Gastrocnemius medialis (tissue), 4 donors: ENCODE data around the gene ARFGAP2. TPM values are rescaled to one million over a fixed set of nuclear protein-coding genes. Genes with fewer than 3 reads are reported as not detected.

ENCODE experiments used
- ATAC-seq, 2 donors: fragments of 150-250 bp; one replicate each; pipeline ENCODE4 v1.9.1; 2016
- DNase-seq, 2 donors: peaks; one replicate each; pipeline ENCODE4 v3.0.0-alpha.2; 2019
- H3K27ac ChIP-seq, 4 donors: fragments of 200-600 bp; sonication (generic); 1 replicate in 1 of 4; 2 replicates in 3 of 4; pipeline ENCODE4 v1.5.1; 2016 to 2018; ENCODE audit warnings: mild to moderate bottlenecking in 2 of 4, moderate library complexity in 1 of 4
- H3K27me3 ChIP-seq, 3 donors: fragments of 200-600 bp; sonication (generic) in 2 of 3; 1 replicate in 1 of 3; 2 replicates in 2 of 3; pipeline versions ENCODE4 v1.5.1 to v1.6.0; 2016 to 2019; ENCODE audit warnings: mild to moderate bottlenecking in 1 of 3, moderate library complexity in 1 of 3
- H3K36me3 ChIP-seq, 2 donors: fragments of 200-600 bp; sonication (generic) in 1 of 2; one replicate each; pipeline ENCODE4 v1.5.1; 2017 to 2018
- H3K4me1 ChIP-seq, 2 donors: fragments of 200-600 bp; sonication (generic) in 1 of 2; one replicate each; pipeline ENCODE4 v1.5.1; 2016 to 2017; ENCODE audit warnings: mild to moderate bottlenecking in 2 of 2
- H3K4me3 ChIP-seq, 4 donors: fragments of 200-600 bp; sonication (generic) in 3 of 4; 1 replicate in 1 of 4; 2 replicates in 3 of 4; pipeline ENCODE4 v1.5.1; 2016 to 2019; ENCODE audit warnings: mild to moderate bottlenecking in 2 of 4
- H3K9me3 ChIP-seq, 3 donors: fragments of 200-600 bp; sonication (generic) in 2 of 3; 1 replicate in 1 of 3; 2 replicates in 2 of 3; pipeline ENCODE4 v1.5.1; 2016 to 2019
- POLR2A ChIP-seq, 2 donors: fragments of 450-650 bp; IDR thresholded peaks; one replicate each; pipeline ENCODE4 v1.6.1; 2017; ENCODE audit warnings: antibody characterized with exemption in 2 of 2, mild to moderate bottlenecking in 2 of 2, moderate library complexity in 2 of 2
- in situ Hi-C, 4 donors: fragments of 200-750 bp; cut with MboI; loops; one replicate each; pipeline versions ENCODE4 v1.15.0 to v1.8.0; 2017; ENCODE audit warnings: low sequenced_read_pairs in 4 of 4
- intact Hi-C: fragments of 100-400 bp; cut with DNase I; formaldehyde crosslinking; loops from one replicate; pipeline ENCODE4 v1.15.1; 2023; ENCODE audit warnings: low total_unique reads
- total RNA-seq, 4 donors: library from RNA; depleted of rRNA; stranded (reverse); fragments of >200 nt; gene quantifications; one replicate each; pipeline versions ENCODE4 v1.1.0 to v1.2.3, GENCODE V29; 2016
- TF ChIP-seq, protein P1 (sequence below), 5 experiments: fragments of 450-650 bp in 3 of 5; fragments of 200-600 bp in 2 of 5; sonication (generic) in 2 of 5; IDR thresholded peaks in 4 of 5; conservative IDR thresholded peaks in 1 of 5; 1 replicate in 4 of 5; 2 replicates in 1 of 5; pipeline ENCODE4 v1.5.1; 2016 to 2019; ENCODE audit warnings: antibody characterized with exemption in 5 of 5, mild to moderate bottlenecking in 3 of 5, moderate library complexity in 3 of 5

Gene ARFGAP2
- total RNA-seq, 4 donors from 2014 or later, result 120 to 165 (median 142) TPM

DNA sequence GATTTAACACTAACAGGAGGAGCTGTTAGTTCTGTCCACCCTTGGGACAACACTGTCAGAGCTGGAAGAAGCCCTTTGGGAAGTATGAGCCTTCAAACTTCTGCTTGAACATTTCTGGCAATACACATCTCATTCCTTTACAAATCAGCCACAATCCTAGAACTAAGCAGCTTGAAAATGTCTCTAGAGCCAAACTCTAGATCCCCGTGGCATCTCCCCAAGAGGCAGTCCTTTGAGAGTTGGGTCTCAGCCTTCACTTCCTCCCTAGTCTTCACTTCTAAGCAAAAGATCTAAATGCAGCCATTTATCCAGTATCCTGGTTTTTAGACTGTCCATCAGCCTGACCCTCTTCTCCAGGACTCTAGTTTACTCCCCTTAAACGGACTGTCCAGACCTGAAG is 26.9 kb downstream of the ARFGAP2 start:
- H3K9me3 ChIP-seq, result no peaks in the 10 kb centered on the region
- H3K36me3 ChIP-seq, result no peaks in the 10 kb centered on the region
- DNase-seq (no peak), ATAC-seq (no peak)
- H3K4me3 ChIP-seq, result no peak overlapping the region
- in situ Hi-C loops, result loop anchor here (5.0 kb wide), 1 partner anchor 262 kb away; no protein-coding TSS in a partner anchor
- H3K4me1 ChIP-seq, result peaks cover 21 to 23% of the 10 kb centered on the region in 2 donors
- intact Hi-C loops, result loop anchor here (5.0 kb wide), 1 partner anchor 147 kb away; no protein-coding TSS in a partner anchor
- no peaks in the 10 kb centered on the region for H3K27me3 ChIP-seq
- TF ChIP-seq, protein P1, sequence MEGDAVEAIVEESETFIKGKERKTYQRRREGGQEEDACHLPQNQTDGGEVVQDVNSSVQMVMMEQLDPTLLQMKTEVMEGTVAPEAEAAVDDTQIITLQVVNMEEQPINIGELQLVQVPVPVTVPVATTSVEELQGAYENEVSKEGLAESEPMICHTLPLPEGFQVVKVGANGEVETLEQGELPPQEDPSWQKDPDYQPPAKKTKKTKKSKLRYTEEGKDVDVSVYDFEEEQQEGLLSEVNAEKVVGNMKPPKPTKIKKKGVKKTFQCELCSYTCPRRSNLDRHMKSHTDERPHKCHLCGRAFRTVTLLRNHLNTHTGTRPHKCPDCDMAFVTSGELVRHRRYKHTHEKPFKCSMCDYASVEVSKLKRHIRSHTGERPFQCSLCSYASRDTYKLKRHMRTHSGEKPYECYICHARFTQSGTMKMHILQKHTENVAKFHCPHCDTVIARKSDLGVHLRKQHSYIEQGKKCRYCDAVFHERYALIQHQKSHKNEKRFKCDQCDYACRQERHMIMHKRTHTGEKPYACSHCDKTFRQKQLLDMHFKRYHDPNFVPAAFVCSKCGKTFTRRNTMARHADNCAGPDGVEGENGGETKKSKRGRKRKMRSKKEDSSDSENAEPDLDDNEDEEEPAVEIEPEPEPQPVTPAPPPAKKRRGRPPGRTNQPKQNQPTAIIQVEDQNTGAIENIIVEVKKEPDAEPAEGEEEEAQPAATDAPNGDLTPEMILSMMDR (IDR thresholded peaks at IDR 0.05 in 4 of 5, conservative IDR thresholded peaks at IDR 0.05 in 1 of 5), result no peak
- TF ChIP-seq POLR2A (IDR thresholded peaks at IDR 0.05), result no peak
- H3K27ac ChIP-seq, result no peak overlapping the region

DNA sequence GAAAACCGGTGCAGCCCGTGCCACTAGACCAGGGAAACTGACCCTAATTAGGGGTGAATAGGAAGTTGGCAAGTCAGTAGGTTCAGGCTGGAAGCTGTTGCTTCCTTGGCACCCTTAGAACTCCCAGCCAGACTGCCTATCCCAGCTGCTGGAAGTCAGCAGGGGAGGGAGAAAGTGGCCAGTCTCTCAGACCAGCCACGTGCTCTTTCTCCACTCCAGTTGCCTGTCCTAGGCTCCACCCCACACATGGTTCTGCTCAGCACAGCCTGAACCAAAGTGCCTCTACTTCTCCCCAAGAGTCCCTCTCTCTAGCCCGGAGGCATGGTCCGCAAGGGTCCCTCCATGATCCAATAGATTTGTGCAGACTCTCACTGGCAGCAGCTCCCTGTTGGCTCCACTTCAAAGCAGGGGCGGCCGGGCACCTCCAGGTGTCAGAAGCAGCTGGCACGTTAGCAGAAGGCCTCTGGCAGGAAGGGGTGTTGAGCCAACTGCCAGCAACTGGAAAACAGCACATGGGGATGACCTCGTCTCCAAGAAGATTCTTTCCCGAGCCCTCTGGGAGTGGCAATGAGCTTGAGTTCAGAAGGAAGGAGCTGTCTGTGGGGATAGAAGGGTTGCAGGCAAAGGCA is 27.7 kb downstream of the ARFGAP2 start:
- DNase-seq (peak in 1 of 2 donors; percentile 51), ATAC-seq (peak; percentile 58 to 68)
- H3K9me3 ChIP-seq, result no peaks in the 10 kb centered on the region
- no peaks in the 10 kb centered on the region for H3K27me3 ChIP-seq
- peaks cover 21 to 23% of the 10 kb centered on the region in 2 donors for H3K4me1 ChIP-seq
- in situ Hi-C loops, result no loop called here
- no peak overlapping the region for H3K27ac ChIP-seq
- intact Hi-C loops, result no loop called here
- TF ChIP-seq, protein P1 (IDR thresholded peaks at IDR 0.05 in 4 of 5, conservative IDR thresholded peaks at IDR 0.05 in 1 of 5), result no peak
- no peak for TF ChIP-seq POLR2A (IDR thresholded peaks at IDR 0.05)
- H3K36me3 ChIP-seq, result no peaks in the 10 kb centered on the region
- H3K4me3 ChIP-seq, result no peak overlapping the region

DNA sequence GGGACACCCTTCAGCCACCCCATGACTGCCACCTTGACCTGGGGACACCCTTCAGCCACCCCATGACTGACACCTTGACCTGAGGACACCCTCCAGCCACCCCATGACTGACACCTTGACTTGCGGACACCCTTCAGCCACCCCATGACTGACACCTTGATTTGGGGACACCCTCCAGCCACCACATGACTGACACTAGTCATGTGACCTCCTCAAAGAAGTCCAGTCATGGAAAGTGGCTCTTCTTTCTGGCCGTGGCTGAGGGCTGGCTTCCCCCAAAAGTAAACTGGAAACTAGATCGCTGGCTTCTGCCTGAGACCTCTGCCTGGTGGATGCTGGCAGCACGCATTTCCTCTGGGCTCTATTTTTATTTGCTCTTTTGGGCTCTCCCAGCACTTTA is 28.4 kb downstream of the ARFGAP2 start:
- in situ Hi-C loops, result no loop called here
- no peak for ATAC-seq
- intact Hi-C loops, result no loop called here

DNA sequence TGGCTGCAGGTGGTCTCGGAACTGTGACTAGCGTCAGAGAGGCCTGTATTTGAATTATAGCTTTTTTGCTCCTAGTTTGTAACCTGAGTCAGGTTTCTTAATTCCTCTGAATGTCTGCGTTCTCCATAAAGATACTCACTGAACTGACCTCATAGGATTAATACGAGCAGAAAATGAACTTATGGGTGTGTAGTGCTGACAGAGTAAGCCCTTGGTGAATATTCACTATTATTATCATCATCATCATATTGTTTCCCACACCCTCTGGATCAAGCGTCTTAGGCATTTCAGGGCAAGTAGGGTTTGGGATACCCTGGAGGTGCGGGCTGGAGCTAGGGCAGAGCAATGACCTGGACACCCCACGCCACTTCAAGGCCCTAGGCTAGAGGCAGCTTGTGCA is 29.0 kb downstream of the ARFGAP2 start:
- in situ Hi-C loops (no loop called here), intact Hi-C loops (no loop called here)
- Histone ChIP-seq H3K27ac (no peak overlapping the region), H3K9me3 (no peaks in the 10 kb centered on the region), H3K27me3 (no peaks in the 10 kb centered on the region), H3K36me3 (no peaks in the 10 kb centered on the region), H3K4me1 (peaks cover 15 to 18% of the 10 kb centered on the region in 2 donors), H3K4me3 (no peak overlapping the region)
- no peak for ATAC-seq
- TF ChIP-seq, protein P1 (IDR thresholded peaks at IDR 0.05 in 4 of 5, conservative IDR thresholded peaks at IDR 0.05 in 1 of 5), result no peak
- no peak for TF ChIP-seq POLR2A (IDR thresholded peaks at IDR 0.05)
- no peak for DNase-seq

More for the DNA sequence above, 28.4 kb downstream of the ARFGAP2 start:
- peak overlapping the region in 1 of 4 donors; percentile 33 for H3K27ac ChIP-seq
- no peaks in the 10 kb centered on the region for H3K27me3 ChIP-seq
- H3K4me3 ChIP-seq, result no peak overlapping the region
- H3K9me3 ChIP-seq, result no peaks in the 10 kb centered on the region
- H3K4me1 ChIP-seq, result peaks cover 17 to 20% of the 10 kb centered on the region in 2 donors
- DNase-seq, result no peak
- no peaks in the 10 kb centered on the region for H3K36me3 ChIP-seq
- TF ChIP-seq POLR2A (IDR thresholded peaks at IDR 0.05), result no peak
- TF ChIP-seq, protein P1 (IDR thresholded peaks at IDR 0.05 in 4 of 5, conservative IDR thresholded peaks at IDR 0.05 in 1 of 5), result no peak
